ENCODE data around the gene TVP23A.
"Not testable (repeated sequence)": the region's sequence is repeated elsewhere in the genome, so short reads cannot be mapped to it uniquely, and the experiment has no call there.

TVP23A gene

DNA sequence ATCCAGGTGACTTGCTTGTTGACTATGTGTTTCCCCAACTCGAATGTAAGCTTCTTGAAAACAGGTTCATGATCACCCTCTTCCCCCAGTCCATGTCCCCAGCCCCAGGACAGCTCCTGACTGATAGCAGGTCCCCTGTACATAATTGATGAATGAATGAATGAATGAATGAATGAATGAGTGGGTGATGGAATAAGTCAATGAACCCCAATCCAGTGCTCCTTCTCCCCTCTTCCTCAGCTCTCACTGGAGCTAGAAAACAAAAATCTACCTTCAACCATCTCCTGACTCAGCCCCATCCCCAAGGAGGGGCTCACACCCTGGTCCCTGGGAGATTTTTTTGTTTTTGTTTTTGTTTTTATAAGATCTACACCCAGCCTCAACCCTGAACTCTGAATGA, 16.2 kb upstream of the TVP23A start:
- Histone ChIP-seq H3K27me3 (ENCODE audit: low read depth, low read length) (no peaks in the 10 kb centered on the region), H3K4me1 (ENCODE audit: control insufficient read depth in 1 of 2, insufficient read depth in 2 of 2, low read length in 2 of 2) (no peaks in the 10 kb centered on the region), H3K9me3 (ENCODE audit: control insufficient read depth in 1 of 2, low read length in 2 of 2) (no peaks in the 10 kb centered on the region), H3K27ac (ENCODE audit: low read length) (no peak overlapping the region), H3K4me3 (ENCODE audit: low read depth in 1 of 2, low read length in 2 of 2) (no peak overlapping the region), H3K36me3 (ENCODE audit: control insufficient read depth in 1 of 2, insufficient read depth in 2 of 2, low read length in 2 of 2) (no peaks in the 10 kb centered on the region)

DNA sequence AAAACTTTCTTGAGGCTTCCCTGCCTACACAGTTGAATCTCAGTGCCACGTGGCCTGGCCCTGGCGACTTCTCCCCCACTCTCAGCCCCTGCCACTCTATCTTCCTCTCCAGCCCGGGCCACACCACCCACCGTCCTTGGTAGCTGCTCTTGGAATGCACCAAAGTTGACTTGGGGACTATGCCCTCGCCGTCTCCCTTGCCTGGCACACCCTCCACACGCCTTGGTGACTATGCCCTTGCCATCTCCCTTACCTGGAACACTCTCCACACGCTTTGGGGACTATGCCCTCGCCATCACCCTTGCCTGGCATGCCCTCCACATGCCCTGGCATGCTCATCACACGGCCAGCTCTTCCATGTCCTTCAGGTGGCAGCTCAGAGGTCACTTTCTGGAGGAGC, 15.5 kb upstream of the TVP23A start:
- Histone ChIP-seq H3K27ac (ENCODE audit: low read length) (no peak overlapping the region), H3K4me3 (ENCODE audit: low read depth in 1 of 2, low read length in 2 of 2) (no peak overlapping the region), H3K4me1 (ENCODE audit: control insufficient read depth in 1 of 2, insufficient read depth in 2 of 2, low read length in 2 of 2) (peaks cover 0 to 2% of the 10 kb centered on the region in 2 donors), H3K9me3 (ENCODE audit: control insufficient read depth in 1 of 2, low read length in 2 of 2) (no peaks in the 10 kb centered on the region), H3K27me3 (ENCODE audit: low read depth, low read length) (no peaks in the 10 kb centered on the region), H3K36me3 (ENCODE audit: control insufficient read depth in 1 of 2, insufficient read depth in 2 of 2, low read length in 2 of 2) (no peaks in the 10 kb centered on the region)

DNA sequence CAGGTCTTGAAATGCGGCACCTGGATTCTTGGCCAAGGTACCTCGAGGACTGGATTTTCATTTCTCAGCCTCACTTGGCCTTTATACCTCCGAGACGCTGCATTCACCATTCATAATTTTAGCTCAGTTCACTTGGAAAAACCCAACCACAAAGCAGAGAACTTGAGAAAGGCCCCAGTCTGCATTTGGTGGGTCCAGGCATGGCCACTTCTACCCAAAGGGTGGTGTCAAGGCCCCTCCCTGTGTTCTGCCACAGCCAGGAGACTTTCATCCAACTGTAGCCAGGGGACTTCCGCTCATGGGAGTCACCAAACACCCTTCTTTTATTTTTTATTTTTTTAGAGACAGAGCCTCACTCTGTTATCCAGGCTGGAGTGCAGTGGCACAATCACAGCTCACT, 14.7 kb upstream of the TVP23A start:
- no peaks in the 10 kb centered on the region for H3K9me3 ChIP-seq (ENCODE audit: control insufficient read depth in 1 of 2, low read length in 2 of 2)
- H3K36me3 ChIP-seq (ENCODE audit: control insufficient read depth in 1 of 2, insufficient read depth in 2 of 2, low read length in 2 of 2), result no peaks in the 10 kb centered on the region
- H3K27me3 ChIP-seq (ENCODE audit: low read depth, low read length), result no peaks in the 10 kb centered on the region
- no peak overlapping the region for H3K4me3 ChIP-seq (ENCODE audit: low read depth in 1 of 2, low read length in 2 of 2)
- peaks cover 5 to 11% of the 10 kb centered on the region in 2 donors for H3K4me1 ChIP-seq (ENCODE audit: control insufficient read depth in 1 of 2, insufficient read depth in 2 of 2, low read length in 2 of 2)
- H3K27ac ChIP-seq (ENCODE audit: low read length), result no peak overlapping the region

DNA sequence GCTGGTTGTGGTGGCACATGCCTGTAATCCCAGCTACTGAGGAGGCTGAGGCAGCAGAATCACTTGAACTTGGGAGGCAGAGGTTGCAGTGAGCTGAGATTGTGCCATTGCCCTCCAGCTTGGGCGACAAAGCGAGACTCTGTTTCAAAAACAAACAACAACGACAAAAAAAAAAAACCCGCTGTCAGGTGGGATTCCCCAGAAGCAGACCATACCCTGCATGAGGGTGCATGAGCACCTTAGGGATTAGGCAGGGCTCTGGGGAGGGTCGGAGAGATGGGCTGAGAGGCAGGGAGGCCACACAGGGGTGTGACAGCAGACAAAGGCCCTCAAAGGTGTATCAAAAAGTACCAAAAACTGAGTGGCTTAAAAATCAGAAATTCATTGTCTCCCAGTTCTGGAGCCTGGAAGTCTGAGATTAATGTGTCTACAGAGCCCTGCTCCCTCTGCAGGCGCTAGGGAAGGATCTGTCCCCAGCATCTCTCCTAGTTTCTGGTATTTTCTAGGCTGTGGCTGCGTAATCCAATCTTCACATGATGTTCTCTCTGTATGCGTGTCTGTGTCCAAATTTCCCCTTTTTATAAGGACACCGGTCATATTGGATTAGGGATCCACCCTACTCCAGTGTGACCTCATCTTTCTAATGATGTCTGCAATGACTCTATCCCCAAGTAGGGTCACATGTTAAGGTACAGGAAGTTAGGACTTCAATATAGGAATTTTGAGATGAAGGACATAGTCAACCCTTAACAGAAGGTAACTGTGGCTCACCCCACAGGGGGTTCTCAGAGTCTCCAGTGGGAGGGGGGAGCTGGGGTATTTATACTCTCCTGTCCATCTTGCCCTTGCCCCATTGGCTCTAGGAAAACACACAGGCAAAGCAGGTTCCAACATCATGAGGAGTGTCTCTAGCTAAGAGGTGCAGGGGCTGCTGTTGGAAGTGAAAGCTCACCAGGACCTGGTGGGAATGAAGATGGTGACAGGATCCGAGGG, 13.6 kb upstream of the TVP23A start:
- Histone ChIP-seq H3K4me1 (ENCODE audit: control insufficient read depth in 1 of 2, insufficient read depth in 2 of 2, low read length in 2 of 2) (peaks cover 12 to 20% of the 10 kb centered on the region in 2 donors), H3K4me3 (ENCODE audit: low read depth in 1 of 2, low read length in 2 of 2) (no peak overlapping the region), H3K27ac (ENCODE audit: low read length) (no peak overlapping the region), H3K36me3 (ENCODE audit: control insufficient read depth in 1 of 2, insufficient read depth in 2 of 2, low read length in 2 of 2) (no peaks in the 10 kb centered on the region), H3K27me3 (ENCODE audit: low read depth, low read length) (no peaks in the 10 kb centered on the region), H3K9me3 (ENCODE audit: control insufficient read depth in 1 of 2, low read length in 2 of 2) (no peaks in the 10 kb centered on the region)

DNA sequence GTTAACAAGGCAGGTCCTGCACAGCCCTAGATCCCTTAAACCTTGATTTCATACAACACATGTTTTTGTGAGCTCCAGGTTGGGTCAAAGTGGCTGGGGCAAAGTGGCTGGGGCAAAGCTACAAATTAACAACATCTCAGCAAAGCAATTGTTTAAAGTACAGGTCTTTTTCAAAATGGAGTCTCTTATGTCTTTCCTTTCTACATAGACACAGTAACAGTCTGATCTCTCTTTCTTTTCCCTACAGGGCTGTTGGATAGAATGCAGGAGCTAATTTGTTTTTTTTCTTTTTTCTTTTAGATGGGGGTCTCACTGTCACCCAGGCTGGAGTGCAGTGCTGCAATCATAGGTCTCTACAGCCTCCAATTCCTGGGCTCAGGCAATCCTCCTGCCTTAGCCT, 11.6 kb upstream of the TVP23A start:
- peaks cover 12 to 23% of the 10 kb centered on the region in 2 donors for H3K4me1 ChIP-seq (ENCODE audit: control insufficient read depth in 1 of 2, insufficient read depth in 2 of 2, low read length in 2 of 2)
- H3K9me3 ChIP-seq (ENCODE audit: control insufficient read depth in 1 of 2, low read length in 2 of 2); H3K36me3 ChIP-seq (ENCODE audit: control insufficient read depth in 1 of 2, insufficient read depth in 2 of 2, low read length in 2 of 2); H3K4me3 ChIP-seq (ENCODE audit: low read depth in 1 of 2, low read length in 2 of 2); H3K27me3 ChIP-seq (ENCODE audit: low read depth, low read length); H3K27ac ChIP-seq (ENCODE audit: low read length): not testable (repeated sequence)

DNA sequence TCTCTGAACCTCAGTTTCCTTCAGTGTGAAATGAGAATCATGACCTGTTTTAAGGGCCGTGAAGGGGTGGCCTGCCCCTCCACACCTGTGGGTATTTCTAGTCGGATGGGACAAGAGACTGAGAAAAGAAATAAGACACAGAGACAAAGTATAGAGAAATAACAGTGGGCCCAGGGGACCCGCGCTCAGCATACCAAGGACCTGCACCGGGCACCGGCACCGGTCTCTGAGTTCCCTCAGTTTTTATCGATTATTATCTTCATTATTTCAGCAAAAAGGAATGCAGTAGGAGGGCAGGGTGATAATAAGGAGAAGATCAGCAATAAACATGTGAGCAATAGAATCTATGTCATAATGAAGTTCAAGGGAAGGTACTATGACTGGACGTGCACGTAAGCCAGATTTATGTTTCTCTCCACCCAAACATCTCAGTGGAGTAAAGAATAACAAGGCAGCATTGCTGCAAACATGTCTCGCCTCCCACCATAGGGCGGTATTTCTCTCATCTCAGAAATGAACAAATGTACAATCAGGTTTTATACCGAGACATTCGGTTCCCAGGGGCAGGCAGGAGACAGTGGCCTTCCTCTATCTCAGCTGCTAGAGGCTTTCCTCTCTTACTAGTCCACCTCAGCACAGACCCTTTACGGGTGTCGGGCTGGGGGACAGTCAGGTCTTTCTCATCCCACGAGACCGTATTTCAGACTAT, 10.9 kb upstream of the TVP23A start:
- not testable (repeated sequence) for H3K36me3 ChIP-seq (ENCODE audit: control insufficient read depth in 1 of 2, insufficient read depth in 2 of 2, low read length in 2 of 2); H3K9me3 ChIP-seq (ENCODE audit: control insufficient read depth in 1 of 2, low read length in 2 of 2); H3K27me3 ChIP-seq (ENCODE audit: low read depth, low read length)
- H3K27ac ChIP-seq (ENCODE audit: low read length), result peak overlapping the region; percentile 96
- peak overlapping the region in 1 of 2 donors; percentile 32 for H3K4me3 ChIP-seq (ENCODE audit: low read depth in 1 of 2, low read length in 2 of 2)
- H3K4me1 ChIP-seq (ENCODE audit: control insufficient read depth in 1 of 2, insufficient read depth in 2 of 2, low read length in 2 of 2), result peaks cover 12 to 23% of the 10 kb centered on the region in 2 donors

DNA sequence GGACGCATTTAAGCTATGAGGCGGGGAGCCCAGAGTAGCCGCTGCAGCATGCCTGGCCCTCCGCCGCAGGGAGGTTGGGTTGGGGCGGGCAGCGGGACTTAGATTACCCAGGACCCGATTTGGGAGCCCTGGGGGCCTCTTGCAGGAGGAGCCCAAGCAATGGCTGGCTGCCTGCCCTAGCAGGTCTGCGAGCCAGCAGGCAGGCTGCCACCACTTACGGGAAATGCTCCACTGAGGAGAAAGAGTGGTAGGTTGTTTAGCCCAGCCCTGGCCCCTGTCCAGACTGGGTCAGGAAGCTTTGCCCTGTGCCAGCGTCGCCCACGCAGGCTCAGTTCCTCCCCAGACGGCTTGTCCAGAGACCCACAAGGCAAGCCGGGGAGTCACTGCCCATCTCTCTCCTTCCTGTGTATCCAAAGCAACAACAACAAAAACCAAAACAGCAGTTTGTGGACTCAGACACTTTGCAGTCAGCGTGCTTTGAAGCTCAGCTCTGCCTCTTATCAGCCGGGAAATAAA, 10.3 kb upstream of the TVP23A start:
- Histone ChIP-seq H3K9me3 (ENCODE audit: control insufficient read depth in 1 of 2, low read length in 2 of 2) (no peaks in the 10 kb centered on the region), H3K4me1 (ENCODE audit: control insufficient read depth in 1 of 2, insufficient read depth in 2 of 2, low read length in 2 of 2) (peaks cover 12 to 23% of the 10 kb centered on the region in 2 donors), H3K27me3 (ENCODE audit: low read depth, low read length) (no peaks in the 10 kb centered on the region), H3K36me3 (ENCODE audit: control insufficient read depth in 1 of 2, insufficient read depth in 2 of 2, low read length in 2 of 2) (no peaks in the 10 kb centered on the region), H3K4me3 (ENCODE audit: low read depth in 1 of 2, low read length in 2 of 2) (peak overlapping the region in 1 of 2 donors; percentile 32), H3K27ac (ENCODE audit: low read length) (peak overlapping the region; percentile 96)

DNA sequence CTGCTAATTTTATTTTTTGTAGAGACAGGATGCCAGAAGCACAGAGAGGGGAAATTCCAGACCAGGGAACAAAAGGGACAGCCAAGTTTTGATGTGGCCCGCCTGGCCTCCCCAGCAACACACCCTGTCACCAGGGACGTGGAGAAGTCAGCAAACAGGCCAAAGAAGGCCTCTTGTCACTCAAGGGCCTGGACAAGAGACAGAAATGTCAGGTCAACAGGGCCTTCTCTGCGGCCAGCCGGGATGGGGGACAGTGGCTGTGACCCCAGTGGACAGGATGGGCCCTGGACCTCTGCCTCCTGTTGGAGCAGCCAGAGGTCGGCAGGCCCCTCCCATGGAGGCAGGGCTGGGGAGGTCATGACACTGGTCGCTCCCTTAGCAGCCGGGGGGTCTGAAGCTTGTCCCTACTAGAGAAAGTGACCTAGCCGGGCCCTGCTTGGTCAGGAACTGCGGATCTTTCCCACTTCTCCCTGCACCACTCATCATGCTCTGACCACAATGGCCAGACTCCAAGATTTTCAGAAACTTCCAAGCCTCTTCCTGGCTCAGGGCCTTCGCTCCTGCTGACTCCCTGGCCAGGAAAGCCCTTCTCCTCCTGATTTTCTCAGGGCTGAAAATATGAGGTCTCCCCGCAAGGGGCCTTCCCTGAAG, 9.2 kb upstream of the TVP23A start:
- H3K27ac ChIP-seq (ENCODE audit: low read length), result peak overlapping the region; percentile 96
- H3K9me3 ChIP-seq (ENCODE audit: control insufficient read depth in 1 of 2, low read length in 2 of 2), result no peaks in the 10 kb centered on the region
- no peaks in the 10 kb centered on the region for H3K36me3 ChIP-seq (ENCODE audit: control insufficient read depth in 1 of 2, insufficient read depth in 2 of 2, low read length in 2 of 2)
- H3K4me3 ChIP-seq (ENCODE audit: low read depth in 1 of 2, low read length in 2 of 2), result peak overlapping the region in 1 of 2 donors; percentile 1
- no peaks in the 10 kb centered on the region for H3K27me3 ChIP-seq (ENCODE audit: low read depth, low read length)
- peaks cover 12 to 23% of the 10 kb centered on the region in 2 donors for H3K4me1 ChIP-seq (ENCODE audit: control insufficient read depth in 1 of 2, insufficient read depth in 2 of 2, low read length in 2 of 2)

DNA sequence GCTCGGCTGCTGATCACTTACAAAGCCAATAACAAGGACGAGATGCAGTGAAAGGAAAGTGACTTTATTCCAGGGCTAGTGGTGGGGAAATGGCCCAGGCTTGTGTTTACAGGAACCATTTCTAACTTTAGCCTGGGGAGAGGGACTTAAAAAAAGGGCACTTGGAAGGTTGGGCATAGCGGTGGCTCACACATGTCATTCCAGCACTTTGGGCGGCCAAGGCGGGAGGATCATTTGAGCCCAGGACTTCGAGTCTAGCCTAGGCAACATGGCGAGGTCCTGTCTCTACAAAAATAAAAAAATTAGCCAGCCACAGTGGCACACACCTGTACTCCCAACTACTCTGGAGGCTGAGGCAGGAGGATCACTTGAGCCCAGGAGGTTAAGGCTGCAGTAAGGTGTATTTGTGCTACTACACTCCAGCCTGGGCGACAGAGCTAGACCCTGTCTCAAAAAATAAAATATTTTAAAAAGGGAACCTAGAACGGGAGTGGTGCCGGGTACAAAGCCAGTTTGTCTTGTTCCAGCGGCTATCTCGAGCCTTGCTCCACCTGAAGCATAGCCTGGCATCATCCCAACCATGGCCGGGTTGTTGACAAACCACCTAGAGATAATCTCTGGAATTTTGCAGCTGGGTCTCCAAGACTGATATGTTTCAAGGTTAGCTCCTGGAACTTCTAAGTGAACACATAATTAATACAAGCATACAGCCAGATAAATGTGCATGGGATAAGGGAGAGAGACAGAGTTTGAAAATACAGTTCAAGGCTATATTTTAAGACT, 5.7 kb upstream of the TVP23A start:
- peaks cover 12 to 23% of the 10 kb centered on the region in 2 donors for H3K4me1 ChIP-seq (ENCODE audit: control insufficient read depth in 1 of 2, insufficient read depth in 2 of 2, low read length in 2 of 2)
- H3K27ac ChIP-seq (ENCODE audit: low read length), result no peak overlapping the region
- H3K36me3 ChIP-seq (ENCODE audit: control insufficient read depth in 1 of 2, insufficient read depth in 2 of 2, low read length in 2 of 2), result no peaks in the 10 kb centered on the region

DNA sequence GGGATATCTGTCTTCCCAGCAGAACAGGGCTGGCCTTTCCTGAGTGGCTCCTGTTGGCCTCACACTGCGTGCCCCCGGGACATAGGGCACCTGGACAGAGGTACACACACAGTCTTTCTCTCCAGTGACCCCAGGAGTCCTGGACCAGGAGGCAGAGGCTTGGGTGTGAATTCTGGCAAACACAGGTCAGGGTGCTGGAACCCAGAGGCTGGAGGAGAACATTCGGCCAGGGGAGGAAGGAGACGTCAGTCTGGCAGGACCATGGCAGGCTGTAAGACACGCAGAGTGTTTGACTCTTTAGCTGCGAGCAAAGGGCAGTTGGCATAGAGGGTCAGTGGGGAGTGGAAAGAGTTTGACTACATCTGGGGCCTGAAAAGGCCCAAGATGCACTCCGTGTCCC, 4.1 kb upstream of the TVP23A start:
- Histone ChIP-seq H3K4me3 (ENCODE audit: low read depth in 1 of 2, low read length in 2 of 2) (no peak overlapping the region), H3K9me3 (ENCODE audit: control insufficient read depth in 1 of 2, low read length in 2 of 2) (no peaks in the 10 kb centered on the region), H3K27ac (ENCODE audit: low read length) (no peak overlapping the region), H3K36me3 (ENCODE audit: control insufficient read depth in 1 of 2, insufficient read depth in 2 of 2, low read length in 2 of 2) (no peaks in the 10 kb centered on the region), H3K4me1 (ENCODE audit: control insufficient read depth in 1 of 2, insufficient read depth in 2 of 2, low read length in 2 of 2) (peaks cover 1 to 11% of the 10 kb centered on the region in 2 donors), H3K27me3 (ENCODE audit: low read depth, low read length) (no peaks in the 10 kb centered on the region)

More for the DNA sequence above, 5.7 kb upstream of the TVP23A start:
- Histone ChIP-seq H3K27me3 (ENCODE audit: low read depth, low read length) (no peaks in the 10 kb centered on the region), H3K4me3 (ENCODE audit: low read depth in 1 of 2, low read length in 2 of 2) (no peak overlapping the region), H3K9me3 (ENCODE audit: control insufficient read depth in 1 of 2, low read length in 2 of 2) (no peaks in the 10 kb centered on the region)

Measured in muscle layer of duodenum (tissue), 2 donors.